ENCODE data around the gene RBMY1A1.
"Not testable (repeated sequence)": the region's sequence is repeated elsewhere in the genome, so short reads cannot be mapped to it uniquely, and the experiment has no call there.

The RBMY1A1 gene

GRCh38 chrY:21534579-21534978 lies at the start of gene RBMY1A1:
Gene RBMY1A1 (plus strand): TSS chrY:21534879. CDS start chrY:21536892, 2,013 bp downstream.
- not testable (repeated sequence) for DNase-seq

- DNase-seq: not testable (repeated sequence)
Observed at GRCh38 chrY:21511038-21511437, 23.6 kb upstream of the RBMY1A1 start, which contains the start of gene RBMY1B. Gene RBMY1B (plus strand): TSS chrY:21511338. CDS start chrY:21513351, 2,013 bp downstream.

GRCh38 chrY:21559316-21559984 lies 24.8 kb downstream of the RBMY1A1 start:
- not testable (repeated sequence) for DNase-seq

- DNase-seq: no peak
Observed at GRCh38 chrY:21585449-21585848, 50.8 kb downstream of the RBMY1A1 start.

- DNase-seq: not testable (repeated sequence)
Observed at GRCh38 chrY:21586454-21586853, 51.8 kb downstream of the RBMY1A1 start.

GRCh38 chrY:21592059-21592458 lies 57.4 kb downstream of the RBMY1A1 start:
- no peak for DNase-seq

- DNase-seq: not testable (repeated sequence)
Observed at GRCh38 chrY:21596287-21596686, 61.6 kb downstream of the RBMY1A1 start.
